WTC11 (cell line): ENCODE measurements around the gene PRELID3B.

Experiments used
- MXD4 ChIP-seq: fragments of 250-450 bp; sonication (Bioruptor Pico); IDR thresholded peaks from 2 replicates; pipeline ENCODE4 v1.8.0; 2021; ENCODE audit warnings: mild to moderate bottlenecking, moderate library complexity, borderline replicate concordance
- MYBL2 ChIP-seq: sonication (generic); formaldehyde crosslinking; IDR thresholded peaks from 2 replicates; pipeline ENCODE4 v1.8.1; 2023; ENCODE audit warnings: mild to moderate bottlenecking, moderate library complexity, missing genetic modification reagents
- NFATC4 ChIP-seq: fragments of 250-450 bp; sonication (Bioruptor Pico); IDR thresholded peaks from 2 replicates; pipeline ENCODE4 v1.9.0; 2021; ENCODE audit warnings: mild to moderate bottlenecking
- SP1 ChIP-seq: sonication (generic); formaldehyde crosslinking; conservative IDR thresholded peaks from 2 replicates; pipeline ENCODE4 v1.8.1; 2022; ENCODE audit warnings: missing genetic modification reagents
- ZNF396 ChIP-seq: fragments of 250-450 bp; sonication (Bioruptor Pico); IDR thresholded peaks from 2 replicates; pipeline ENCODE4 v1.8.0; 2021; ENCODE audit warnings: mild to moderate bottlenecking, moderate library complexity, borderline replicate concordance
- TF ChIP-seq, protein P1 (sequence below): sonication (generic); formaldehyde crosslinking; conservative IDR thresholded peaks from 2 replicates; pipeline ENCODE4 v1.8.1; 2022; ENCODE audit warnings: mild to moderate bottlenecking, missing genetic modification reagents
- TF ChIP-seq, protein P2 (sequence below): fragments of 200-600 bp; IDR thresholded peaks from 2 replicates; pipeline ENCODE4 v1.8.0; 2022; ENCODE audit warnings: antibody characterized with exemption
- TF ChIP-seq, protein P3 (sequence below): fragments of 250-450 bp; sonication (Bioruptor Pico); IDR thresholded peaks from 2 replicates; pipeline ENCODE4 v2.1.2; 2022; ENCODE audit warnings: mild to moderate bottlenecking, moderate library complexity
- TF ChIP-seq, protein P4 (sequence below): sonication (generic); formaldehyde crosslinking; IDR thresholded peaks from 2 replicates; pipeline ENCODE4 v1.8.1; 2022; ENCODE audit warnings: mild to moderate bottlenecking, moderate library complexity, missing genetic modification reagents
- TF ChIP-seq, protein P5 (sequence below): sonication (generic); formaldehyde crosslinking; conservative IDR thresholded peaks from 2 replicates; pipeline ENCODE4 v1.8.1; 2023; ENCODE audit warnings: mild to moderate bottlenecking, low read depth, missing genetic modification reagents, moderate library complexity

DNA sequence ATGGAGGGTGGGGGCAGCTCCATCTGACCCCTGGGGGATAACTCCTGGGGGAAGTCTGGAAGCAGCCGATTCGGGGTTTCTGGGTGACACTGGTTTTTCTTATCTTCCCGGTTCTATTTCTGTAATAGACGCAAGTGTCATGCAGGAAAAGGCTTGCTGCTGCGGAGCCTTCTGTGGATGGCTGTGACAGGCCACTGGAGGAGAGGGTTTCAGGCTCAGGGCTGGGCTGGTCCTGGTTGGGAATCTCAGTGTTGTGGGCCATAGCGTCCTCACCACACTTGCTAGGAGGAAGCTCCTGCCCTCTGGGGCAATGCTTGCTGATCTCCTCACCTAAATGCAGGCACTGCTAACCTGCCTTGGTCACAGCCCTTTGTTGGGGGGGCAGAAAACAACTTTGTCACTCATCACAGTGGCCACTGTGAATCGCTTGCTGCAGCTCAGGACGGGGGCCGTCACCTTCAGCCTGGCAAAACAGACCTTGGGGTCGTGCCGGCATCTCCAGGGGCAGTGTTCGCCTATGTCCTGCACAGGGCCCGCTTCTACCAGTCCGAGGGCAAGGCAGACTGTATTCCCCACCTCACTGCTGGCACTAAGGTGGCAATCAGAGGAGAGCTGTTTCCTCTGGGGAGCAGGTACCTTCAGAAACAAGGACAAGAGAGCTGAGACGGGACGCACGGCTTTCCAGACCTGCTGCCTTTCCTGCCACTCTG is 27.8 kb downstream of the PRELID3B start:
- TF ChIP-seq, protein P1, sequence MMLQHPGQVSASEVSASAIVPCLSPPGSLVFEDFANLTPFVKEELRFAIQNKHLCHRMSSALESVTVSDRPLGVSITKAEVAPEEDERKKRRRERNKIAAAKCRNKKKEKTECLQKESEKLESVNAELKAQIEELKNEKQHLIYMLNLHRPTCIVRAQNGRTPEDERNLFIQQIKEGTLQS (CRISPR knock-in tag): no peak
- TF ChIP-seq, protein P2, sequence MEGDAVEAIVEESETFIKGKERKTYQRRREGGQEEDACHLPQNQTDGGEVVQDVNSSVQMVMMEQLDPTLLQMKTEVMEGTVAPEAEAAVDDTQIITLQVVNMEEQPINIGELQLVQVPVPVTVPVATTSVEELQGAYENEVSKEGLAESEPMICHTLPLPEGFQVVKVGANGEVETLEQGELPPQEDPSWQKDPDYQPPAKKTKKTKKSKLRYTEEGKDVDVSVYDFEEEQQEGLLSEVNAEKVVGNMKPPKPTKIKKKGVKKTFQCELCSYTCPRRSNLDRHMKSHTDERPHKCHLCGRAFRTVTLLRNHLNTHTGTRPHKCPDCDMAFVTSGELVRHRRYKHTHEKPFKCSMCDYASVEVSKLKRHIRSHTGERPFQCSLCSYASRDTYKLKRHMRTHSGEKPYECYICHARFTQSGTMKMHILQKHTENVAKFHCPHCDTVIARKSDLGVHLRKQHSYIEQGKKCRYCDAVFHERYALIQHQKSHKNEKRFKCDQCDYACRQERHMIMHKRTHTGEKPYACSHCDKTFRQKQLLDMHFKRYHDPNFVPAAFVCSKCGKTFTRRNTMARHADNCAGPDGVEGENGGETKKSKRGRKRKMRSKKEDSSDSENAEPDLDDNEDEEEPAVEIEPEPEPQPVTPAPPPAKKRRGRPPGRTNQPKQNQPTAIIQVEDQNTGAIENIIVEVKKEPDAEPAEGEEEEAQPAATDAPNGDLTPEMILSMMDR: no peak
- no peak for TF ChIP-seq NFATC4 (CRISPR knock-in tag)
- no peak for TF ChIP-seq MXD4 (CRISPR knock-in tag)
- no peak for TF ChIP-seq MYBL2 (CRISPR knock-in tag)
- TF ChIP-seq SP1 (CRISPR knock-in tag): no peak
- TF ChIP-seq, protein P3, sequence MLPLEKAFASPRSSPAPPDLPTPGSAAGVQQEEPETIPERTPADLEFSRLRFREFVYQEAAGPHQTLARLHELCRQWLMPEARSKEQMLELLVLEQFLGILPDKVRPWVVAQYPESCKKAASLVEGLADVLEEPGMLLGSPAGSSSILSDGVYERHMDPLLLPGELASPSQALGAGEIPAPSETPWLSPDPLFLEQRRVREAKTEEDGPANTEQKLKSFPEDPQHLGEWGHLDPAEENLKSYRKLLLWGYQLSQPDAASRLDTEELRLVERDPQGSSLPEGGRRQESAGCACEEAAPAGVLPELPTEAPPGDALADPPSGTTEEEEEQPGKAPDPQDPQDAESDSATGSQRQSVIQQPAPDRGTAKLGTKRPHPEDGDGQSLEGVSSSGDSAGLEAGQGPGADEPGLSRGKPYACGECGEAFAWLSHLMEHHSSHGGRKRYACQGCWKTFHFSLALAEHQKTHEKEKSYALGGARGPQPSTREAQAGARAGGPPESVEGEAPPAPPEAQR (CRISPR knock-in tag): no peak
- TF ChIP-seq, protein P4, sequence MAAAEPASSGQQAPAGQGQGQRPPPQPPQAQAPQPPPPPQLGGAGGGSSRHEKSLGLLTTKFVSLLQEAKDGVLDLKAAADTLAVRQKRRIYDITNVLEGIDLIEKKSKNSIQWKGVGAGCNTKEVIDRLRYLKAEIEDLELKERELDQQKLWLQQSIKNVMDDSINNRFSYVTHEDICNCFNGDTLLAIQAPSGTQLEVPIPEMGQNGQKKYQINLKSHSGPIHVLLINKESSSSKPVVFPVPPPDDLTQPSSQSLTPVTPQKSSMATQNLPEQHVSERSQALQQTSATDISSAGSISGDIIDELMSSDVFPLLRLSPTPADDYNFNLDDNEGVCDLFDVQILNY (CRISPR knock-in tag): no peak
- TF ChIP-seq, protein P5, sequence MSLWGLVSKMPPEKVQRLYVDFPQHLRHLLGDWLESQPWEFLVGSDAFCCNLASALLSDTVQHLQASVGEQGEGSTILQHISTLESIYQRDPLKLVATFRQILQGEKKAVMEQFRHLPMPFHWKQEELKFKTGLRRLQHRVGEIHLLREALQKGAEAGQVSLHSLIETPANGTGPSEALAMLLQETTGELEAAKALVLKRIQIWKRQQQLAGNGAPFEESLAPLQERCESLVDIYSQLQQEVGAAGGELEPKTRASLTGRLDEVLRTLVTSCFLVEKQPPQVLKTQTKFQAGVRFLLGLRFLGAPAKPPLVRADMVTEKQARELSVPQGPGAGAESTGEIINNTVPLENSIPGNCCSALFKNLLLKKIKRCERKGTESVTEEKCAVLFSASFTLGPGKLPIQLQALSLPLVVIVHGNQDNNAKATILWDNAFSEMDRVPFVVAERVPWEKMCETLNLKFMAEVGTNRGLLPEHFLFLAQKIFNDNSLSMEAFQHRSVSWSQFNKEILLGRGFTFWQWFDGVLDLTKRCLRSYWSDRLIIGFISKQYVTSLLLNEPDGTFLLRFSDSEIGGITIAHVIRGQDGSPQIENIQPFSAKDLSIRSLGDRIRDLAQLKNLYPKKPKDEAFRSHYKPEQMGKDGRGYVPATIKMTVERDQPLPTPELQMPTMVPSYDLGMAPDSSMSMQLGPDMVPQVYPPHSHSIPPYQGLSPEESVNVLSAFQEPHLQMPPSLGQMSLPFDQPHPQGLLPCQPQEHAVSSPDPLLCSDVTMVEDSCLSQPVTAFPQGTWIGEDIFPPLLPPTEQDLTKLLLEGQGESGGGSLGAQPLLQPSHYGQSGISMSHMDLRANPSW: no peak
- no peak for TF ChIP-seq ZNF396
